Thoracic aorta (tissue), 2 donors: ENCODE measurements around the gene FIGNL2. TPM values are rescaled to one million over a fixed set of nuclear protein-coding genes. Genes with fewer than 3 reads are reported as not detected.

Source experiments
- ATAC-seq: fragments of 150-250 bp; one replicate; pipeline ENCODE4 v1.8.0; 2017; ENCODE audit warnings: low read depth; ENCODE audit not compliant: insufficient number of reproducible peaks, low FRiP score
- DNase-seq: peaks from one replicate; pipeline ENCODE4 v3.0.0-alpha.2; 2020; ENCODE audit warnings: low spot score
- H3K27ac ChIP-seq, 2 donors: fragments of 200-600 bp; sonication (generic); 1 replicate in 1 of 2; 2 replicates in 1 of 2; pipeline ENCODE4 v1.5.1; 2016; ENCODE audit warnings: mild to moderate bottlenecking in 2 of 2, moderate library complexity in 2 of 2
- H3K27me3 ChIP-seq: fragments of 200-600 bp; sonication (generic); replicated peaks from 2 replicates; pipeline ENCODE4 v1.6.0; 2016; ENCODE audit warnings: mild to moderate bottlenecking; ENCODE audit not compliant: insufficient read depth
- H3K36me3 ChIP-seq: fragments of 200-600 bp; sonication (generic); one replicate; pipeline ENCODE4 v1.5.1; 2016
- H3K4me1 ChIP-seq, 2 donors: fragments of 200-600 bp; sonication (generic); 1 replicate in 1 of 2; 2 replicates in 1 of 2; pipeline versions ENCODE4 v1.5.1 to v1.6.0; 2016; ENCODE audit warnings: low read depth in 2 of 2, mild to moderate bottlenecking in 1 of 2; ENCODE audit not compliant: control insufficient read depth in 1 of 2
- H3K4me3 ChIP-seq: fragments of 200-600 bp; sonication (generic); 2 replicates; pipeline ENCODE4 v1.5.1; 2016; ENCODE audit warnings: mild to moderate bottlenecking
- H3K9me3 ChIP-seq: fragments of 200-600 bp; sonication (generic); 2 replicates; pipeline ENCODE4 v1.5.1; 2016
- total RNA-seq, 2 donors: library from RNA; depleted of rRNA; stranded (reverse); fragments of >200 nt; gene quantifications; one replicate each; pipeline versions ENCODE4 v1.1.0 to v1.2.3, GENCODE V29; 2016
- TF ChIP-seq, protein P1 (sequence below): fragments of 200-600 bp; sonication (generic); IDR thresholded peaks from one replicate; pipeline ENCODE4 v1.5.1; 2019; ENCODE audit warnings: antibody characterized with exemption

FIGNL2 gene
- total RNA-seq, 2 donors from 2014 or later, result 0.28 TPM; not detected in 1

DNA sequence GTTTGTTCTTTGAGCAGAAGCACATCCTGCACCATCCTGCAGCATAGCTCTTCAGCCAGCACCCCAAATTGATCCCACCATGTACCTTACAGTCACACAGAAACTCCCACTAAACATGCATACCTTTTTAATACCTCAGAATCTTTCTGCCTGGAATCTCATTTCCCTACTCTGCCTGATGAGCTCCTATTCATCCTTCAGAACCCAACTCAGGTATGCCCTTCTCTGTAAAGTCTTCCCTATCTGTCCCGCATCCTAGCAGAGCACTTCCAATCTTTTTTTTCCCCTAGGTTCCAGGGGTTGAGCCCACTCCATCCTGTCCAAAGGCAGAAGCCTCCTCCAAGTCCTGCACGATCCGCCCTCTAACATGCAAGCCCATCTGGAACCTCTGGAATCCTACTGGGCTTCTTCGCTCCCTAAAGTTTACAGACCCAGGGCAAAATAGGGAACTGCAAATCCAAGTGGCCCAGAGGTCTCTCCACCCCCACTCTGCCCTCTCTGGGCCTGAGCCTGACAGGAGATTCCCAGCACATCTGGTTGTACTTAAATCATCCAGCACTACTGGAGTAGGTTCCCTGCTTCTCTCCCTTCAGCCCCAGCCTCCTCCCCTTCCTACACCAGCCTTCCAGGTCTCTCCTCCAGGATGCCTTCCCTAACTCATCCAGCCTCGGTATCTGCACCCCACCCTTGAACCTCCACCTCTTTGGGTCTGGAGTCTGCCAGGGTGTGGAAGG is 4.1 kb upstream of the FIGNL2 start:
- Histone ChIP-seq H3K4me3 (no peak overlapping the region), H3K9me3 (no peaks in the 10 kb centered on the region), H3K36me3 (no peaks in the 10 kb centered on the region), H3K27me3 (no peaks in the 10 kb centered on the region), H3K4me1 (peaks cover 7 to 9% of the 10 kb centered on the region in 2 donors), H3K27ac (no peak overlapping the region)
- ATAC-seq, result no peak
- DNase-seq, result no peak
- TF ChIP-seq, protein P1, sequence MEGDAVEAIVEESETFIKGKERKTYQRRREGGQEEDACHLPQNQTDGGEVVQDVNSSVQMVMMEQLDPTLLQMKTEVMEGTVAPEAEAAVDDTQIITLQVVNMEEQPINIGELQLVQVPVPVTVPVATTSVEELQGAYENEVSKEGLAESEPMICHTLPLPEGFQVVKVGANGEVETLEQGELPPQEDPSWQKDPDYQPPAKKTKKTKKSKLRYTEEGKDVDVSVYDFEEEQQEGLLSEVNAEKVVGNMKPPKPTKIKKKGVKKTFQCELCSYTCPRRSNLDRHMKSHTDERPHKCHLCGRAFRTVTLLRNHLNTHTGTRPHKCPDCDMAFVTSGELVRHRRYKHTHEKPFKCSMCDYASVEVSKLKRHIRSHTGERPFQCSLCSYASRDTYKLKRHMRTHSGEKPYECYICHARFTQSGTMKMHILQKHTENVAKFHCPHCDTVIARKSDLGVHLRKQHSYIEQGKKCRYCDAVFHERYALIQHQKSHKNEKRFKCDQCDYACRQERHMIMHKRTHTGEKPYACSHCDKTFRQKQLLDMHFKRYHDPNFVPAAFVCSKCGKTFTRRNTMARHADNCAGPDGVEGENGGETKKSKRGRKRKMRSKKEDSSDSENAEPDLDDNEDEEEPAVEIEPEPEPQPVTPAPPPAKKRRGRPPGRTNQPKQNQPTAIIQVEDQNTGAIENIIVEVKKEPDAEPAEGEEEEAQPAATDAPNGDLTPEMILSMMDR, result no peak

DNA sequence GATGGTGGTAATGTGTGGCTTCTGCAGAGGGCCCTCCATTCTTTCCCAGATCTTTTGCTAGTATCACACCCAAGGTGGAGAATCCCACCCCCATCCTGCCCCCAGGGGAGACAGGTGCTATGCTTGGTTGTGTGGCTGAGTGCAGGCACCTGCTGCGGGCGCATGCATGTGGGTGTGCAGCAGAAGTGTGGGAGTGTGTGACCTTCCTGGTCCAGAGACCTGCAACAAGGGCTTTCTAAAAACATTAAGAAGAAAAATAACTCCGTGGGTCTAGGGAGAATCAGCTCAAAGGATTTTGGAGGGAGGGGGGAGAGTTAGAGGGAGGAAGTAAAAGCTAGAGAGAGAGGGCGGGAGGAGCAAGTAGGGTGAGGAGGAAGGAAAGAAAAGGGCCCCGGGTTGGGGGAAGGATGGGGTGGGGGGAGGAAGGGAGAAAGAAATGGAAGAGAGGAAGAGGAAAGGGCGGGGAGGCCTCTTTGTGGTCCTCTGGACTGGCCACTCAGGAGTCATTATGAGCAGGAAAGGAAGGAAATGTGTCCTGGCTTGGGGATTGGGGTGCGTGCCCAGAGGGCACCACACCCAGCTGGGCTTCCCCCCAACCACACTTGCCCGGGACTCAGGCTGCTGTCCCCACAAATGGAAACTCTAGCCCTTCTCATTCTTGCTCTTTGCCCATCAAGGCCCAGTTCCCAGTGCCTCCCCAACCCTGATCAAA is 3.1 kb upstream of the FIGNL2 start:
- ATAC-seq, result no peak
- peaks cover 10 to 19% of the 10 kb centered on the region in 2 donors for H3K4me1 ChIP-seq
- TF ChIP-seq, protein P1, result no peak
- H3K36me3 ChIP-seq, result no peaks in the 10 kb centered on the region
- no peak overlapping the region for H3K27ac ChIP-seq
- no peaks in the 10 kb centered on the region for H3K27me3 ChIP-seq
- H3K9me3 ChIP-seq, result no peaks in the 10 kb centered on the region
- no peak overlapping the region for H3K4me3 ChIP-seq
- no peak for DNase-seq

DNA sequence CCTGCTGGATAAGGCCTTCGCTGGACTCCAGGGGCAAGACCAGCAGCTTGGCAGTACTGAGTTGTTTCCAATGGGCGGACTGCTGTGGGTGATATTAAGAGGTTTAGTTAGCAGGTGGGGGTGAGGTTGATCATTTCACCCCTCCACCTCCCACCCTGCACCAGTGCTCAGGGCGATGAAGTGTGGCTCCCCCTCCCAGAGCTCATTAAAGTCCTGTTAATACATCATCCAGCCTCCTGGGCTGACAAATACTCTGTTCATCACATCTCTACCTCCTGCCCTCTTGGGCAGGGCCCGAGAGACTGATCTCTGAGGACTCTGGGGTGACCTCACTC is 2.4 kb upstream of the FIGNL2 start:
- Histone ChIP-seq H3K9me3 (no peaks in the 10 kb centered on the region), H3K4me1 (peaks cover 10 to 22% of the 10 kb centered on the region in 2 donors), H3K36me3 (no peaks in the 10 kb centered on the region), H3K27ac (no peak overlapping the region), H3K4me3 (no peak overlapping the region), H3K27me3 (no peaks in the 10 kb centered on the region)
- ATAC-seq, result no peak
- DNase-seq, result no peak
- TF ChIP-seq, protein P1, result no peak

DNA sequence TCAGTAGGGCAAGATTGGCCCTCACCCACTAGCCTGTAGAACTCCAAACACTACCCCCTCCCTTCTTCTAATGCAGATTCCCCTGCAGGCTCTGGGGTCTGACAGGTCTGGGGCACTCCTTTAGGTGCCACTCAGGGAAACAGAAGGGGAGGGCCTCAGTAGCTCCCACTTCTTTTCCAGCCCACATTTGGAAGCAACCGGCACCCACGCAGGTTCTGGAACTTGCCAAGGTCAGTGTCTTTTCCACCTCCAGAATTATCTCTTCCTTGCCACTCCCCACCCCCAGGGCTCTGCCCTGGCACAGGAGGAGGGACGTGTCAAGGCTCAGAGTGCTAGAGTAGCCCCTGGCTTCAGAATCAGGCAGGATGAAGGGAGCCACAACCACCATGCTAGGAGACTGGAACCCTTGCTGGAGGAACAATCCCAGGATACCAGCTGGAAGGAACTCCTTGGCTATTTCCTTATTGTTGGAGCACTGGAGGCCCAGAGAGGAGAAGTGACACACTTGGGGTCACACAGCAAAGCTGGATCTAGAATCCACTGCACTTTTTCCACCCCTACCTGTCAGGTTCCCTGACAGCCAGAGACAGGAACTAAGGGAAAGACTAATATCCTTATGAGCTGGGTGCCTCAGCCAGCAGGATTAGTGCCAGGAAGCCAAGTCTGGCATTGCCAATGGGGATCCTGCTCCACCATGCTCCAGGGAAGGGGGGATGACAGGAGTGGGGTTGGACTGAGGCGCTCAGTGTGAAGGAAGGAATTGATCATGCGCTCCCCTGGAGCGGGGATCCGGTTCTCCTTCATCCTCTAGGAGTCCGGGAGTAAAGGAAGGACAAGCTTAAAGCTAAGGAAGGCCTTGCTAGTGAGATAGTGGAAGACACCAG is 1.8 kb upstream of the FIGNL2 start:
- Histone ChIP-seq H3K27ac (no peak overlapping the region), H3K27me3 (no peaks in the 10 kb centered on the region), H3K36me3 (no peaks in the 10 kb centered on the region), H3K4me1 (peaks cover 10 to 22% of the 10 kb centered on the region in 2 donors), H3K4me3 (no peak overlapping the region), H3K9me3 (no peaks in the 10 kb centered on the region)
- no peak for DNase-seq
- no peak for ATAC-seq
- TF ChIP-seq, protein P1, result no peak
